Measurements from ENCODE around the gene FAM236C. TPM values are rescaled to one million over a fixed set of nuclear protein-coding genes. Genes with fewer than 3 reads are reported as not detected.
"Not testable (repeated sequence)": the region's sequence is repeated elsewhere in the genome, so short reads cannot be mapped to it uniquely, and the experiment has no call there.

Gene FAM236C
- polyA plus RNA-seq, 1 of the 3 experiments (the other 2 are of a cell fraction), result not detected

- H3K4me2 ChIP-seq; H3K27ac ChIP-seq (ENCODE audit: low read depth in 2 of 2, low read length in 1 of 2); H3K4me1 ChIP-seq (ENCODE audit: control insufficient read depth in 1 of 2, insufficient read depth in 2 of 2, low read depth in 1 of 2, low read length in 1 of 2); H3K79me2 ChIP-seq (ENCODE audit: insufficient read depth); CTCF ChIA-PET; H3K27me3 ChIP-seq (ENCODE audit: insufficient read depth); H3K9ac ChIP-seq; H3K4me3 ChIP-seq (ENCODE audit: low read depth in 2 of 2, low read length in 1 of 2); DNase-seq; H3F3A ChIP-seq (replicated peaks; ENCODE audit: insufficient read depth); H3K9me2 ChIP-seq; POLR2A ChIA-PET; H3K36me3 ChIP-seq (replicated peaks in 1 of 2; ENCODE audit: control insufficient read depth in 1 of 2, insufficient read depth in 2 of 2, low read length in 1 of 2); H3K9me3 ChIP-seq; H4K20me1 ChIP-seq (ENCODE audit: insufficient read depth); H2AFZ ChIP-seq (ENCODE audit: low read depth): not testable (repeated sequence)
- WGBS (ENCODE audit: low lambda C conversion rate), result no CpG with 5 or more reads among the region's 15 CpGs
These were observed 25.5 kb downstream of the FAM236C start, which contains the start of gene FAM236A for GRCh38 chrX:72937906-72938305. Gene FAM236A, plus strand, starts transcription at chrX:72938206. Its CDS starts 57 bp downstream, at chrX:72938263.

- H3K9ac ChIP-seq; H3K36me3 ChIP-seq (replicated peaks in 1 of 2; ENCODE audit: control insufficient read depth in 1 of 2, insufficient read depth in 2 of 2, low read length in 1 of 2); H3K4me3 ChIP-seq (ENCODE audit: low read depth in 2 of 2, low read length in 1 of 2); H3K9me2 ChIP-seq; H3K27ac ChIP-seq (ENCODE audit: low read depth in 2 of 2, low read length in 1 of 2); POLR2A ChIA-PET; DNase-seq; H3K27me3 ChIP-seq (ENCODE audit: insufficient read depth); CTCF ChIA-PET; H3K4me2 ChIP-seq; H3F3A ChIP-seq (replicated peaks; ENCODE audit: insufficient read depth); H4K20me1 ChIP-seq (ENCODE audit: insufficient read depth); H3K9me3 ChIP-seq; H3K79me2 ChIP-seq (ENCODE audit: insufficient read depth); H3K4me1 ChIP-seq (ENCODE audit: control insufficient read depth in 1 of 2, insufficient read depth in 2 of 2, low read depth in 1 of 2, low read length in 1 of 2); H2AFZ ChIP-seq (ENCODE audit: low read depth): not testable (repeated sequence)
- whole genome bisulfite sequencing (ENCODE audit: low lambda C conversion rate), result no CpG with 5 or more reads among the region's 6 CpGs
These were observed 29.9 kb downstream of the FAM236C start for GRCh38 chrX:72942272-72942671.

- H3F3A ChIP-seq (replicated peaks; ENCODE audit: insufficient read depth); H3K9ac ChIP-seq; H3K4me3 ChIP-seq (ENCODE audit: low read depth in 2 of 2, low read length in 1 of 2); H2AFZ ChIP-seq (ENCODE audit: low read depth); H3K36me3 ChIP-seq (replicated peaks in 1 of 2; ENCODE audit: control insufficient read depth in 1 of 2, insufficient read depth in 2 of 2, low read length in 1 of 2); H3K4me1 ChIP-seq (ENCODE audit: control insufficient read depth in 1 of 2, insufficient read depth in 2 of 2, low read depth in 1 of 2, low read length in 1 of 2); POLR2A ChIA-PET; H3K9me2 ChIP-seq; H3K27me3 ChIP-seq (ENCODE audit: insufficient read depth); H3K4me2 ChIP-seq; CTCF ChIA-PET; DNase-seq; H3K9me3 ChIP-seq; H3K79me2 ChIP-seq (ENCODE audit: insufficient read depth); H4K20me1 ChIP-seq (ENCODE audit: insufficient read depth); H3K27ac ChIP-seq (ENCODE audit: low read depth in 2 of 2, low read length in 1 of 2): not testable (repeated sequence)
- WGBS (ENCODE audit: low lambda C conversion rate), result no CpG with 5 or more reads among the region's 44 CpGs
These were observed 30.8 kb downstream of the FAM236C start for GRCh38 chrX:72943035-72943818.

GRCh38 chrX:72943819-72944169 is 31.4 kb downstream of the FAM236C start, which contains the start of gene DMRTC1:
Gene DMRTC1, minus strand, starts transcription at chrX:72943837. Its CDS starts 68,143 bp downstream, at chrX:72875694.
- CTCF ChIA-PET; H3K9me2 ChIP-seq; H3K27ac ChIP-seq (ENCODE audit: low read depth in 2 of 2, low read length in 1 of 2); H3K4me2 ChIP-seq; H2AFZ ChIP-seq (ENCODE audit: low read depth); H3F3A ChIP-seq (replicated peaks; ENCODE audit: insufficient read depth); H3K27me3 ChIP-seq (ENCODE audit: insufficient read depth); H3K36me3 ChIP-seq (replicated peaks in 1 of 2; ENCODE audit: control insufficient read depth in 1 of 2, insufficient read depth in 2 of 2, low read length in 1 of 2); DNase-seq; H3K9ac ChIP-seq; H3K9me3 ChIP-seq; H4K20me1 ChIP-seq (ENCODE audit: insufficient read depth); H3K79me2 ChIP-seq (ENCODE audit: insufficient read depth); H3K4me1 ChIP-seq (ENCODE audit: control insufficient read depth in 1 of 2, insufficient read depth in 2 of 2, low read depth in 1 of 2, low read length in 1 of 2); POLR2A ChIA-PET; H3K4me3 ChIP-seq (ENCODE audit: low read depth in 2 of 2, low read length in 1 of 2): not testable (repeated sequence)
- no CpG with 5 or more reads among the region's 15 CpGs for WGBS (ENCODE audit: low lambda C conversion rate)

GRCh38 chrX:72959971-72960370 is 47.6 kb downstream of the FAM236C start:
- DNase-seq, POLR2A ChIA-PET: not testable (repeated sequence)
- WGBS (ENCODE audit: low lambda C conversion rate), result no CpG with 5 or more reads among the region's 9 CpGs

More at GRCh38 chrX:72959971-72960370, 47.6 kb downstream of the FAM236C start:
- H3K9me2 ChIP-seq; H3K27ac ChIP-seq (ENCODE audit: low read depth in 2 of 2, low read length in 1 of 2); CTCF ChIA-PET; H3K4me3 ChIP-seq (ENCODE audit: low read depth in 2 of 2, low read length in 1 of 2); H3K79me2 ChIP-seq (ENCODE audit: insufficient read depth); H3K9ac ChIP-seq; H3F3A ChIP-seq (replicated peaks; ENCODE audit: insufficient read depth); H2AFZ ChIP-seq (ENCODE audit: low read depth); H4K20me1 ChIP-seq (ENCODE audit: insufficient read depth); H3K27me3 ChIP-seq (ENCODE audit: insufficient read depth); H3K4me1 ChIP-seq (ENCODE audit: control insufficient read depth in 1 of 2, insufficient read depth in 2 of 2, low read depth in 1 of 2, low read length in 1 of 2); H3K4me2 ChIP-seq; H3K36me3 ChIP-seq (replicated peaks in 1 of 2; ENCODE audit: control insufficient read depth in 1 of 2, insufficient read depth in 2 of 2, low read length in 1 of 2); H3K9me3 ChIP-seq: not testable (repeated sequence)
